Neural cell (in vitro differentiated cells): ENCODE data around the gene RBMS2. TPM values are rescaled to one million over a fixed set of nuclear protein-coding genes. Genes with fewer than 3 reads are reported as not detected.

ENCODE experiments used
- H2AFZ ChIP-seq: fragments of 200-600, 300-800 bp; sonication (generic), shearing (Covaris generic); 2 replicates; pipeline ENCODE4 v1.6.0; 2014; ENCODE audit warnings: low read depth, mild to moderate bottlenecking, antibody characterized with exemption, low read length, moderate library complexity
- H3F3A ChIP-seq: fragments of 200-600 bp; shearing (Covaris generic); 2 replicates; pipeline ENCODE4 v1.6.1; 2016; ENCODE audit warnings: mild to moderate bottlenecking, moderate library complexity, mixed read lengths, antibody characterized with exemption, low read length; ENCODE audit not compliant: insufficient read depth, poor library complexity, severe bottlenecking
- H3K27ac ChIP-seq: fragments of 200-600, 300-800 bp; sonication (generic), shearing (Covaris generic); 2 replicates; pipeline ENCODE4 v1.5.1; 2014; ENCODE audit warnings: mild to moderate bottlenecking, low read length, moderate library complexity
- H3K27me3 ChIP-seq: fragments of 300-800, 200-600 bp; sonication (generic), shearing (Covaris generic); 2 replicates; pipeline ENCODE4 v1.6.0; 2014; ENCODE audit warnings: mild to moderate bottlenecking, low read depth, low read length, moderate library complexity; ENCODE audit not compliant: insufficient read depth
- H3K36me3 ChIP-seq: fragments of 300-800, 200-600 bp; sonication (generic), shearing (Covaris generic); 2 replicates; pipeline ENCODE4 v1.5.1; 2014; ENCODE audit warnings: mild to moderate bottlenecking, antibody characterized with exemption, low read length, moderate library complexity; ENCODE audit not compliant: insufficient read depth
- H3K4me2 ChIP-seq: fragments of 300-800, 200-600 bp; sonication (generic), shearing (Covaris generic); 2 replicates; pipeline ENCODE4 v1.6.0; 2014; ENCODE audit warnings: mild to moderate bottlenecking, low read length
- H3K4me3 ChIP-seq: fragments of 300-800, 200-600 bp; sonication (generic), shearing (Covaris generic); 2 replicates; pipeline ENCODE4 v1.5.1; 2014; ENCODE audit warnings: mild to moderate bottlenecking, low read length, moderate library complexity
- H3K79me2 ChIP-seq: fragments of 200-600 bp; shearing (Covaris generic); replicated peaks from 2 replicates; pipeline ENCODE4 v1.6.0; 2014; ENCODE audit warnings: mild to moderate bottlenecking, low read length, moderate library complexity; ENCODE audit not compliant: insufficient read depth
- H3K9ac ChIP-seq: fragments of 300-800, 200-600 bp; sonication (generic), shearing (Covaris generic); 2 replicates; pipeline ENCODE4 v1.6.1; 2016; ENCODE audit warnings: mild to moderate bottlenecking, low read length, mixed read lengths
- H3K9me2 ChIP-seq: fragments of 200-600 bp; shearing (Covaris generic); 2 replicates; pipeline ENCODE4 v1.6.1; 2016; ENCODE audit warnings: mild to moderate bottlenecking, low read length, mixed read lengths; ENCODE audit not compliant: insufficient read depth
- H3K9me3 ChIP-seq: fragments of 200-600, 300-800 bp; sonication (generic), shearing (Covaris generic); 2 replicates; pipeline ENCODE4 v1.6.1; 2016; ENCODE audit warnings: mild to moderate bottlenecking, mixed run types, low read length, moderate library complexity, mixed read lengths
- H4K20me1 ChIP-seq: fragments of 200-600 bp; shearing (Covaris generic); 2 replicates; pipeline ENCODE4 v1.6.1; 2016; ENCODE audit warnings: mild to moderate bottlenecking, mixed run types; ENCODE audit not compliant: insufficient read depth
- CTCF ChIP-seq: fragments of 450-650 bp; IDR thresholded peaks from 2 replicates; pipeline ENCODE4 v1.5.1; 2014; ENCODE audit warnings: antibody characterized with exemption, mild to moderate bottlenecking, moderate library complexity; ENCODE audit not compliant: poor library complexity, severe bottlenecking
- EP300 ChIP-seq: fragments of 450-650 bp; conservative IDR thresholded peaks from 2 replicates; pipeline ENCODE4 v1.6.1; 2014; ENCODE audit warnings: antibody characterized with exemption, mild to moderate bottlenecking, moderate library complexity; ENCODE audit not compliant: poor library complexity, severe bottlenecking
- EZH2 ChIP-seq: fragments of 200-600, 300-800 bp; shearing (Covaris generic), sonication (generic); IDR thresholded peaks from 2 replicates; pipeline ENCODE4 v1.6.1; 2014; ENCODE audit warnings: antibody characterized with exemption, low read length, borderline replicate concordance, mild to moderate bottlenecking; ENCODE audit not compliant: insufficient read depth, poor library complexity, severe bottlenecking
- MXI1 ChIP-seq: fragments of 450-650 bp; conservative IDR thresholded peaks from 2 replicates; pipeline ENCODE4 v1.6.1; 2014; ENCODE audit warnings: antibody characterized with exemption, mild to moderate bottlenecking; ENCODE audit not compliant: poor library complexity, severe bottlenecking
- POLR2AphosphoS5 ChIP-seq: IDR thresholded peaks from 2 replicates; pipeline ENCODE4 v1.6.1; 2012
- RAD21 ChIP-seq: fragments of 450-650 bp; conservative IDR thresholded peaks from 2 replicates; pipeline ENCODE4 v1.6.1; 2014; ENCODE audit warnings: antibody characterized with exemption, mild to moderate bottlenecking, moderate library complexity
- REST ChIP-seq: IDR thresholded peaks from 2 replicates; pipeline ENCODE4 v1.6.1; 2012; ENCODE audit warnings: borderline replicate concordance
- SMC3 ChIP-seq: fragments of 450-650 bp; conservative IDR thresholded peaks from 2 replicates; pipeline ENCODE4 v1.6.1; 2014; ENCODE audit warnings: antibody characterized with exemption, mild to moderate bottlenecking, moderate library complexity; ENCODE audit not compliant: poor library complexity
- TAF1 ChIP-seq: IDR thresholded peaks from 2 replicates; pipeline ENCODE4 v1.6.1; 2012; ENCODE audit warnings: low read depth
- polyA plus RNA-seq: library from polyadenylated mRNA; depleted of rRNA; stranded (reverse); fragments of >200 nt; gene quantifications from 2 replicates; pipeline ENCODE4 v1.2.3, GENCODE V29; 2014

RBMS2 gene
- polyA plus RNA-seq, 1 donor from 2014 or later, result 2.4 TPM

- TF ChIP-seq MXI1 (no peak), POLR2AphosphoS5 (no peak), RAD21 (no peak)
Observed at GRCh38 chr12:56551070-56551469, 29.4 kb downstream of the RBMS2 start (continued).

- H3K27ac ChIP-seq, result no peak overlapping the region
- H4K20me1 ChIP-seq, result no peaks in the 10 kb centered on the region
- no peak overlapping the region for H2AFZ ChIP-seq
- H3F3A ChIP-seq, result no peaks in the 10 kb centered on the region
- no peaks in the 10 kb centered on the region for H3K9me2 ChIP-seq
- H3K27me3 ChIP-seq, result no peaks in the 10 kb centered on the region
- no peak overlapping the region for H3K4me2 ChIP-seq
- no peaks in the 10 kb centered on the region for H3K36me3 ChIP-seq
- H3K9ac ChIP-seq, result no peak overlapping the region
- TF ChIP-seq EP300, result no peak
- TF ChIP-seq MXI1, result no peak
- no peak for TF ChIP-seq CTCF
- TF ChIP-seq RAD21, result no peak
- TF ChIP-seq SMC3, result no peak
- TF ChIP-seq REST, result no peak
- TF ChIP-seq TAF1, result no peak
- no peak for TF ChIP-seq EZH2
- no peak for TF ChIP-seq POLR2AphosphoS5
- H3K4me3 ChIP-seq, result no peak overlapping the region
- no peaks in the 10 kb centered on the region for H3K9me3 ChIP-seq
- no peaks in the 10 kb centered on the region for H3K79me2 ChIP-seq
Observed at GRCh38 chr12:56565510-56566101, 44.0 kb downstream of the RBMS2 start.

GRCh38 chr12:56568146-56568545, 46.5 kb downstream of the RBMS2 start:
- Histone ChIP-seq H3K79me2 (no peaks in the 10 kb centered on the region), H3K36me3 (no peaks in the 10 kb centered on the region), H3K9me3 (no peaks in the 10 kb centered on the region), H3K4me2 (no peak overlapping the region), H4K20me1 (no peaks in the 10 kb centered on the region), H3K27me3 (no peaks in the 10 kb centered on the region), H3K4me3 (no peak overlapping the region), H3K9ac (no peak overlapping the region), H3F3A (no peaks in the 10 kb centered on the region), H3K9me2 (no peaks in the 10 kb centered on the region), H3K27ac (no peak overlapping the region), H2AFZ (no peak overlapping the region)
- TF ChIP-seq POLR2AphosphoS5, result no peak
- no peak for TF ChIP-seq REST
- no peak for TF ChIP-seq MXI1
- no peak for TF ChIP-seq EP300
- no peak for TF ChIP-seq TAF1
- no peak for TF ChIP-seq EZH2
- TF ChIP-seq SMC3, result no peak
- TF ChIP-seq RAD21, result no peak
- TF ChIP-seq CTCF, result no peak
